PC-3 (cell line): Measurements from ENCODE around the gene PPP1R13B. TPM values are rescaled to one million over a fixed set of nuclear protein-coding genes. Genes with fewer than 3 reads are reported as not detected.

ENCODE experiments used
- ATAC-seq: fragments of 200-7000 bp; cut with Tn5 transposase; 2 replicates; pipeline ENCODE4 v1.9.1; 2020; ENCODE audit warnings: mild to moderate bottlenecking, moderate library complexity
- BruUV-seq: library from RNA; stranded (reverse); fragments of 400-500 nt; replicated peaks from 2 replicates; lab custom pipeline; 2021; lab: Mats Ljungman, UMichigan
- CTCF ChIA-PET: fragments of 300-600 bp; sonication (Branson Sonifier 250); formaldehyde crosslinking; loops from one replicate; lab custom pipeline; 2022; ENCODE audit warnings: antibody characterized with exemption; lab: Charles Lee
- POLR2A ChIA-PET: fragments of 300-600 bp; sonication (Branson Sonifier 250); formaldehyde crosslinking; loops from one replicate; lab custom pipeline; 2022; ENCODE audit warnings: antibody characterized with exemption; ENCODE audit not compliant: unreplicated experiment; lab: Charles Lee
- DNase-seq: peaks from one replicate; pipeline ENCODE4 v3.0.0-alpha.2; 2015
- H2AFZ ChIP-seq: fragments of 300-600 bp; sonication (generic); 2 replicates; pipeline ENCODE4 v1.6.0; 2016; ENCODE audit warnings: antibody characterized with exemption, low read length
- H3F3A ChIP-seq: fragments of 300-600 bp; sonication (generic); one replicate; pipeline ENCODE4 v1.6.0; 2017; ENCODE audit warnings: antibody characterized with exemption, low read length, control low read depth, mild to moderate bottlenecking; ENCODE audit not compliant: unreplicated experiment
- H3K27ac ChIP-seq: fragments of 300-600 bp; sonication (generic); 2 replicates; pipeline ENCODE4 v1.5.1; 2016; ENCODE audit warnings: mild to moderate bottlenecking, low read length
- H3K27me3 ChIP-seq: fragments of 300-600 bp; sonication (generic); 2 replicates; pipeline ENCODE4 v1.6.1; 2016; ENCODE audit warnings: low read length, mixed read lengths
- H3K36me3 ChIP-seq: fragments of 300-600 bp; sonication (generic); 2 replicates; pipeline ENCODE4 v1.6.1; 2016; ENCODE audit warnings: low read depth, mixed run types, low read length, mixed read lengths
- H3K4me1 ChIP-seq: fragments of 300-600 bp; sonication (generic); 2 replicates; pipeline ENCODE4 v1.5.1; 2016; ENCODE audit warnings: low read length; ENCODE audit not compliant: insufficient read depth
- H3K4me2 ChIP-seq: fragments of 300-600 bp; sonication (generic); 2 replicates; pipeline ENCODE4 v1.6.0; 2016; ENCODE audit warnings: low read length
- H3K4me3 ChIP-seq: fragments of 300-600 bp; sonication (generic); 2 replicates; pipeline ENCODE4 v1.5.1; 2016; ENCODE audit warnings: mild to moderate bottlenecking, low read length, mixed read lengths
- H3K79me2 ChIP-seq: fragments of 300-600 bp; sonication (generic); 2 replicates; pipeline ENCODE4 v1.6.1; 2017; ENCODE audit warnings: low read length, mixed read lengths
- H3K9ac ChIP-seq: fragments of 300-600 bp; sonication (generic); 2 replicates; pipeline ENCODE4 v1.6.0; 2016; ENCODE audit warnings: mild to moderate bottlenecking, low read length
- H3K9me2 ChIP-seq: fragments of 300-600 bp; sonication (generic); replicated peaks from 2 replicates; pipeline ENCODE4 v1.6.1; 2016; ENCODE audit warnings: mixed run types, low read length, mixed read lengths
- H3K9me3 ChIP-seq: fragments of 300-600 bp; sonication (generic); 2 replicates; pipeline ENCODE4 v1.6.1; 2016; ENCODE audit warnings: low read length, mixed read lengths
- H4K20me1 ChIP-seq: fragments of 300-600 bp; sonication (generic); 2 replicates; pipeline ENCODE4 v1.6.1; 2016; ENCODE audit warnings: low read length, mixed read lengths
- EZH2 ChIP-seq: fragments of 300-600 bp; sonication (generic); IDR thresholded peaks from one replicate; pipeline ENCODE4 v1.6.1; 2017; ENCODE audit warnings: antibody characterized with exemption, mild to moderate bottlenecking, low read length; ENCODE audit not compliant: unreplicated experiment
- EZH2phosphoT487 ChIP-seq: fragments of 300-600 bp; sonication (generic); IDR thresholded peaks from 2 replicates; pipeline ENCODE4 v1.6.1; 2018; ENCODE audit warnings: mild to moderate bottlenecking, antibody characterized with exemption, low read length, borderline replicate concordance
- intact Hi-C: fragments of 100-400 bp; cut with micrococcal nuclease; formaldehyde crosslinking; loops from 2 replicates; pipeline ENCODE4 v1.9.0; 2023
- total RNA-seq: library from RNA; depleted of rRNA; stranded (reverse); fragments of >200 nt; gene quantifications from 2 replicates; pipeline ENCODE4 v1.2.3, GENCODE V29; 2014
- TF ChIP-seq, protein P1 (sequence below): fragments of 300-600 bp; sonication (generic); conservative IDR thresholded peaks from 2 replicates; pipeline ENCODE4 v1.5.1; 2017; ENCODE audit warnings: antibody characterized with exemption, low read depth, mild to moderate bottlenecking, low read length

PPP1R13B gene
- total RNA-seq, 1 experiment from 2014 or later: 13.0 TPM

- TF ChIP-seq, protein P1, sequence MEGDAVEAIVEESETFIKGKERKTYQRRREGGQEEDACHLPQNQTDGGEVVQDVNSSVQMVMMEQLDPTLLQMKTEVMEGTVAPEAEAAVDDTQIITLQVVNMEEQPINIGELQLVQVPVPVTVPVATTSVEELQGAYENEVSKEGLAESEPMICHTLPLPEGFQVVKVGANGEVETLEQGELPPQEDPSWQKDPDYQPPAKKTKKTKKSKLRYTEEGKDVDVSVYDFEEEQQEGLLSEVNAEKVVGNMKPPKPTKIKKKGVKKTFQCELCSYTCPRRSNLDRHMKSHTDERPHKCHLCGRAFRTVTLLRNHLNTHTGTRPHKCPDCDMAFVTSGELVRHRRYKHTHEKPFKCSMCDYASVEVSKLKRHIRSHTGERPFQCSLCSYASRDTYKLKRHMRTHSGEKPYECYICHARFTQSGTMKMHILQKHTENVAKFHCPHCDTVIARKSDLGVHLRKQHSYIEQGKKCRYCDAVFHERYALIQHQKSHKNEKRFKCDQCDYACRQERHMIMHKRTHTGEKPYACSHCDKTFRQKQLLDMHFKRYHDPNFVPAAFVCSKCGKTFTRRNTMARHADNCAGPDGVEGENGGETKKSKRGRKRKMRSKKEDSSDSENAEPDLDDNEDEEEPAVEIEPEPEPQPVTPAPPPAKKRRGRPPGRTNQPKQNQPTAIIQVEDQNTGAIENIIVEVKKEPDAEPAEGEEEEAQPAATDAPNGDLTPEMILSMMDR: no peak
- no peak for TF ChIP-seq EZH2
- no peak for TF ChIP-seq EZH2phosphoT487
- intact Hi-C loops: no loop called here
- H3K9ac ChIP-seq: no peak overlapping the region
- H3K4me1 ChIP-seq: peaks cover 14% of the 10 kb centered on the region
- peaks cover 57% of the 10 kb centered on the region for H3K79me2 ChIP-seq
- H3K9me2 ChIP-seq: no peaks in the 10 kb centered on the region
- CTCF ChIA-PET: no interaction called here
- DNase-seq: no peak
- H3K4me2 ChIP-seq: no peak overlapping the region
- no peak for ATAC-seq
- H3K4me3 ChIP-seq: no peak overlapping the region
- peaks cover 4% of the 10 kb centered on the region for H3F3A ChIP-seq
- H4K20me1 ChIP-seq: no peaks in the 10 kb centered on the region
- H3K27me3 ChIP-seq: no peaks in the 10 kb centered on the region
- no peaks in the 10 kb centered on the region; the same call in 1 of the 2 replicates for H3K36me3 ChIP-seq
- BruUV-seq: no TSS peak
- H2AFZ ChIP-seq: no peak overlapping the region
- H3K27ac ChIP-seq: no peak overlapping the region
- no peaks in the 10 kb centered on the region for H3K9me3 ChIP-seq
- POLR2A ChIA-PET: no interaction called here
Measured at GRCh38 chr14:103725001-103725682, 122.2 kb downstream of the PPP1R13B start.

DNA sequence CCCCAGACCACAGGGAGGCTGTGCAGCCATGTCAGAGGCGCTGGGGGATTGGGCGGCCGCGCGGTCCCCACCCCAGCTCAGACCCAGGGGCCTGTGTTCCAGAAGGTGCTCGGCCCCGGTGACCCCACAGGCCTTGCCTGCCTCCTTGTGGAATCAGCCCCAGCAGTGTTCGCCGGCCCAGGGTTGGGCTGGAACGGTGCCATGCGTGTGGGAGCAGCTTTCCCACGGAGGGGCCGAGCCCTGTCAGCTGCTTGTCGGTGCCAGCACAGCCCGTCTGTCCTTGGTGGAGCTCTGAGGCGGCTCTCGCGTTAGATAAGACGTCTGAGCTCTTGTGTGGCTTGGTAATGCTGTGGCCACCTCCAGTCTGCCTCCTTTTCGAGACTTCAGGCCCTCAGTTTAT, 123.3 kb downstream of the PPP1R13B start:
- Histone ChIP-seq H3K27me3 (no peaks in the 10 kb centered on the region), H3K4me1 (peaks cover 14% of the 10 kb centered on the region), H3F3A (peaks cover 4% of the 10 kb centered on the region), H3K79me2 (peaks cover 67% of the 10 kb centered on the region), H3K4me2 (no peak overlapping the region), H3K27ac (no peak overlapping the region), H3K9me2 (no peaks in the 10 kb centered on the region), H3K9me3 (no peaks in the 10 kb centered on the region), H3K36me3 (no peaks in the 10 kb centered on the region), H3K4me3 (no peak overlapping the region), H4K20me1 (no peaks in the 10 kb centered on the region), H2AFZ (no peak overlapping the region), H3K9ac (no peak overlapping the region)
- no peak for DNase-seq
- POLR2A ChIA-PET: no interaction called here
- no peak for ATAC-seq
- BruUV-seq: no TSS peak
- CTCF ChIA-PET: no interaction called here
- TF ChIP-seq, protein P1: no peak
- TF ChIP-seq EZH2phosphoT487: no peak
- intact Hi-C loops: loop anchor here (5.0 kb wide), 1 partner anchor 188 kb away; no protein-coding TSS in a partner anchor

DNA sequence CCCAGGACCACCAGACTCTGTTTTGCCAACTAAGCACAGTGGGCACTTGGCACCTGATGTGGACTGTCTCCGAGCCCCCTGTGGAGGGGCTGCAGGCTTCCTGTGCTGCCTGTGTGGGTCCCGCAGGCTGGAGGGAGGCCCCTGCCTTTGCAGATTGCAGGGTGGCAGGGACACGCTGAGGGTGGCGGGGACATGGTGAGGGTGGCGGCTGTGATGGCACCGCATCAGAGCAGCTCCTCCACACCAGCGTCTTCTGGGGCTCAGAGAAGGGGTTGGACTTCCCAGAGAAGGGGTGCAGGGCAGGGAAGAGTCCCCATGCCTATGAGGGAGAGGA, 123.7 kb downstream of the PPP1R13B start:
- peaks cover 70% of the 10 kb centered on the region for H3K79me2 ChIP-seq
- H3K36me3 ChIP-seq: no peaks in the 10 kb centered on the region
- H3K27ac ChIP-seq: no peak overlapping the region
- ChIA-PET POLR2A (no interaction called here), CTCF (no interaction called here)
- intact Hi-C loops: loop anchor here (5.0 kb wide), 1 partner anchor 189 kb away; no protein-coding TSS in a partner anchor
- no peak overlapping the region for H3K4me2 ChIP-seq
- H3F3A ChIP-seq: peaks cover 4% of the 10 kb centered on the region
- no TSS peak for BruUV-seq
- no peaks in the 10 kb centered on the region for H3K9me3 ChIP-seq
- H3K27me3 ChIP-seq: no peaks in the 10 kb centered on the region
- no peak for TF ChIP-seq EZH2
- TF ChIP-seq, protein P1: no peak
- TF ChIP-seq EZH2phosphoT487: no peak
- no peak overlapping the region for H3K9ac ChIP-seq
- H2AFZ ChIP-seq: no peak overlapping the region
- no peaks in the 10 kb centered on the region for H3K9me2 ChIP-seq
- ATAC-seq: no peak
- H4K20me1 ChIP-seq: no peaks in the 10 kb centered on the region
- peaks cover 14% of the 10 kb centered on the region for H3K4me1 ChIP-seq
- no peak overlapping the region for H3K4me3 ChIP-seq
- DNase-seq: no peak
